Fibroblast of gingiva (primary cell): Measurements from ENCODE around the gene CCDC150.
"Not testable (repeated sequence)": the region's sequence is repeated elsewhere in the genome, so short reads cannot be mapped to it uniquely, and the experiment has no call there.

ENCODE experiments used
- DNase-seq: peaks from one replicate; pipeline ENCODE4 v3.0.0-alpha.2; 2011; ENCODE audit warnings: low read depth

CCDC150 gene

GRCh38 chr2:196712867-196713266 is 73.4 kb downstream of the CCDC150 start:
- no peak for DNase-seq

DNA sequence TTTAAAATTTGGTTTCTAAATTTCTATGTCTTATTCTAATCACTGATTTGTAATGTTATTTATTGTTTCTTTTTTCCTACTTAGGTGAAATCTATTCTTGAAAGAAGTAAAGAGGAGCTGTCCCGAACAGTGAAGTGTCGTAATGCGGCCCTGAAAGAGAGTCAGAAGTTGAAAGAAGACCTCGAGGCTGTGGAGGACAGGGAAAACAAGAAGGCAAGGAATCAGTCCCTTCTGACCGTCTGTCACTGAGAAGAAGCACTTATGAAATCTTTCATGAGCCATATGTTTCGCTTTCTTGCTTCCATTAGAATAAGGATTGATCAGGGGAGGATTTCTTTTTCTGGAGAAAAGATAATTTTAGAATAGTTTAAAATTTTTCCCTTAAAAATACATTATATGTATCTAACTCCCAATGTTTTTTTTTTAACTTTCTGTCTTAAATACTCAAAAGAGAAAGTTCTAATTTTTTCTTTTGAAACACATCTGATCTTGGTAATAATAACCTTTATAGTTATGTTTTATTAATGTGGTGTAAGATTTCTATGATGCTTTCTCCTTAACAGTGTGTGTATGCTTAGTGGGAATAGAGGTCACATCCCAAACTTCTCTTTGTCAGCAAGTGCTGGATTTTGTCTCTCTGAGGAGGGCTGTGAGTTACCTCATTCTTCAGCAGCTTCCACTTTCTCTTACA is 79.0 kb downstream of the CCDC150 start:
- no peak for DNase-seq

DNA sequence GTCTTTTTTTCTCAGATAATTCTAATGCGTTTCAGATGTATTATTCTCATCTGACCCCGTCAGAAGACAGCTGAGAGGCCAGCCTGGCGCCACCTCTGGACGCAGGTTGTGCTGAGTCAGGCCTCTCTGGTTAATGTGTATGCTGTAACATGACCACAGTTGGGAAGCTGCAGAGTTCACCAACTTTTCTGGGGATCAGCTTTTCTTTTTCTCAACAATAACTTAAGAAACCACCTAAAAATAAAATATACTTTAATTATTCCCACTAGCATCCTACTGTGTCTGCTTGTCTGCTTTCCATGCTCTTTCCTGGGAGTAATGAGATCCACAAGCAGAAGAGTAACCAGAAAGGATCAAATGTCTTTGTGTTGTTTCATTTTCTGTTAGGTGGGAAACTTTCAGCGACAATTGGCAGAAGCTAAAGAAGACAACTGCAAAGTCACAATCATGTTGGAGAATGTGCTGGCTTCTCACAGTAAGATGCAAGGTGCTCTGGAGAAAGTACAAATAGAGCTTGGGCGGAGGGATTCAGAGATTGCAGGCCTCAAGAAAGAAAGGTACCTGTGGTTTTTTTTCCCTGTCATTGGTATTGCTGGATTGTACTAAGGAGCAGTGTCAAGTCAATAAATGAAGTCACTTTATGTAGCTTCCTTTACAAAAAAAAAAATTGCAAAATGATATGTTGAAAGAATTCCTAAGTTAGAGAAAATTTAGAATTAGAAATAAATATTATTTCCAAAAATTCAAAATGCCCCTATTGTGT is 79.8 kb downstream of the CCDC150 start:
- DNase-seq: peak; percentile 86

- DNase-seq: no peak
Measured at GRCh38 chr2:196723571-196723970, 84.1 kb downstream of the CCDC150 start.

DNA sequence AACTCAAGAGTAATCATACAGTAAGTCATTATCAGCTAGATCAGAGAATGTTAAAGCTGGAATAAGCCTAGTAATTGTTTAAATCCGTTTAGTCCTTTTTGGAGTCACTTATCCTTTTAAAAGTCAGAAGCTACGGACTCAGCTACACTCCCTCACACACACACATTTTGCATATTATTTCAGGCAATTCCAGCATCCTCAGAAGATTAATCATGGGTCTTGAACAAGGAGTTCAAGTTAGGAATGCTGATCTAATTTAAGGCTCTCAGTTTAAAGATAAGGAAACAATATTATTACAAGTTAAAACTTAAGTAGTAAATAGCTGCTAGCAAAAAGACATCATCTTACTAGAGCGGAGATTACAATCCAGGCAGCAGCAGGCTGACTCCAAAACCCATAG is 85.7 kb downstream of the CCDC150 start:
- DNase-seq: no peak

DNA sequence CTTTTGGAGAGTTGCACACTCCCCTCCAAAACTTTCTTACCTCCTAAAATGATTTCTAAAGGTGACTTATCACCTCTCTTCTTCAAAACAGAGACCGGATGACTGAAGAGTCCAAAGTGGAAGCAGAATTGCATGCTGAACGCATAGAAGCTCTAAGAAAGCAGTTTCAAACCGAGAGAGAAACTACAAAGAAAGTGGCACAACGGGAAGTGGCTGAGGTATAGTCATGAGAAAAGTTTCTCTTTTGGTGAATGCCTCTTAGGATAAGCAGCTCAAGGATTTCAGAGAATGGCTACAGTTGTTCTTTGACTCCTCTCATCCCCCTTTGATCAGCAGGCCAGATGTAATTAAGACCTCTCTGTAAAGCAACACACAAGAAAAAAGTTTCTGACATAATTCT is 86.4 kb downstream of the CCDC150 start:
- no peak for DNase-seq

DNA sequence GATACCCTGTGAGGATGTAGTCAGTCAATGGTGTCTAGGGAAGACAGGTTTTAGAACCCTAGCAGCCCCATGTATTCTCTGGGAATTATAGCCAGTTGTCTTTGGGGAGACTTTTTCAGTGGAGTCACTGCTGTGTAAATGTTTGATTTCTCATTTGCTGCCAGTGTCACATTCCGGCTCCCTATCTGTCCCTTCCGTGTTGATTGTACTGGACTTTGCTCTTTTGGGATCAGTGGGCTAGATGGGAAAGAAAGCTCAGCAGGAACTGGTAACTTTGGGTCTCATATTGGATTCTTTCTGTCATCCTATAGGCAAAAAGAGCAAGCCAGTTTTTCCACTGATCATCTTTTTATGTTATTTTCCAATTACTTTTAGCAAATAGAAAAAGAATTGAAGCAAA is 89.9 kb downstream of the CCDC150 start:
- DNase-seq: no peak

DNA sequence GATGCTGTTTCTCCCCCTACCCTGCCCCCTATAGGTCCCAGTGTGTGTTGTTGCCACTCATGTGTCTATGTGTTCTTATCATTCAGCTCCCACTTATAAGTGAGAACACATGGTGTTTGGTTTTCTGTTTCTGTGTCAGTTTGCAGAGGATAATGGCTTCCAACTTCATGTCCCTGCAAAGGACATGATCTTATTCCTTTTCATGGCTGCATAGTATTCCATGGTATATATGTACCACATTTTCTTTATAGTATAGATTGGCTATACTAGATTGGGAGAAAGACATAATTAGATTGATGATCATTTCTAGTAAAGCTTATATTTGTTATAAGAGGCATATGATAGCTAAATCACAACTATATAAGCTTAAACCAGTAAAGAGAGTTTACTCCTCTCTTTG is 97.1 kb downstream of the CCDC150 start:
- DNase-seq: not testable (repeated sequence)

DNA sequence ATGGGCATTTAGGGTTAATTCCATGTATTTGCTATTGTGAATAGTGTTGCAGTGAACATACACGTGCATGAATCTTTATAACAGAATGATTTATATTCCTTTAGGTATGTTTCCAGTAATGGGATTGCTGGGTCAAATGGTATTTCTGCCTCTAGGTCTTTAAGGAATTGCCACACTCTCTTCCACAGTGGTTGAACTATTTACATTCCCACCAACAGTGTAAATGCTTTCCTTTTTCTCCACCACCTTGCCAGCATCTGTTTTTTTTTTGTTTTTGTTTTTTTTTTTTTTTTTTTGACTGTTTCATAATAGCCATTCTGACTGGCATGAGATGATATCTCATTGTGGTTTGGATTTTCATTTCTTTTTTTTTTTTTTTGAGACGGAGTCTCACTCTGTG is 97.5 kb downstream of the CCDC150 start:
- no peak for DNase-seq

DNA sequence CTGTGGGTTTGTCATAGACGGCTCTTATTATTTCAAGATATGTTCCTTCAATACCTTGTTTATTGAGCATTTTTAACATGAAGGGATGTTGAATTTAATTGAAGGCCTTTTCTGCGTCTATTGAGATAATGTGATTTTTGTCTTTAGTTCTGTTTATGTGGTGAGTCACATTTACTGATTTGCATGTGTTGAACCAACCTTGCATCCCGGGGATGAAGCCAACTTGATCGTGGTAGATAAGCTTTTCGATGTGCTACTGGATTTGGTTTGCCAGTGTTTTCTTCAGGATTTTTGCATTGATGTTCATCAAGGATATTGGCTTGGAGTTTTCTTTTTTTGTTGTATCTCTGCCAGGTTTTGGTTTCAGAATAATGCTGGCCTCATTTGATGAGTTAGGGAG is 99.5 kb downstream of the CCDC150 start:
- DNase-seq: no peak

DNA sequence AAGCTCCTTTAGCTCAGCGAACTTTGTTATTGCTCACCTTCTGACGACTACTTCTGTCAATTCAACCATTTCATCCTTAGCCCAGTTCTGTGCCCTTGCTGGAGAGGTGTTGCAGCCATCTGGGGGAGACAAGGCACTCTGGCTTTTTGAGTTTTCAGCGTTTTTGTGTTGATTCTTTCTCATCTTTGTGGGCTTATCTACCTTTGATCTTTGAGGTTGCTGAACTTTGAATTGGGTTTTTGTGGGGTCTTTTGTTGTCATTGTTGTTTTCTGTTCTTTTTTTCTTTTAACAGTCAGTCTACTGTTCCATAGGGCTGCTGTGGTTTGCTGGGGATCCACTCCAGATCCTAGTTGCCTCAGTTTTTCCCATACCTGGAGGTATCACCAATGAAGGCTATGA is 102.7 kb downstream of the CCDC150 start:
- no peak for DNase-seq

DNA sequence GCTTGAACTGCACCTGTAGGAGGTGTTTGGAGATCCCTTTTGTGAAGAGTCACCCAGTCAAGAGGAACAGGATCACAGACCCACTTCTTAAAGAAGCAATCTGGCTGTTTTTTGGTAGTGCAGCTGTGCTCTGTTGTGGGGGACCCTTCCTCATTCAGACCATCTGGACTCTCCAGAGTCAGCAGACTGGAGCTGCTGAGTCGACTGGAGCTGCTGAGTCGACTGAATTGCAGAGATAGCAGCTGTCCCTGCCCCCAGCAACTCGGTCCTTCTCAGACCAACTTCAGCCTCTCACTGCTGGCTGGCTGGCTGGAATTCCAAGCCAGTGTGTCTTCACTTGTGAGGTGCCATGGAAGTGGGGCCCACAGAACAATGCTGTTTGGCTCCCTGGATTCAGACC is 103.2 kb downstream of the CCDC150 start:
- no peak for DNase-seq

- no peak for DNase-seq
Measured at GRCh38 chr2:196743165-196743564, 103.7 kb downstream of the CCDC150 start.

DNA sequence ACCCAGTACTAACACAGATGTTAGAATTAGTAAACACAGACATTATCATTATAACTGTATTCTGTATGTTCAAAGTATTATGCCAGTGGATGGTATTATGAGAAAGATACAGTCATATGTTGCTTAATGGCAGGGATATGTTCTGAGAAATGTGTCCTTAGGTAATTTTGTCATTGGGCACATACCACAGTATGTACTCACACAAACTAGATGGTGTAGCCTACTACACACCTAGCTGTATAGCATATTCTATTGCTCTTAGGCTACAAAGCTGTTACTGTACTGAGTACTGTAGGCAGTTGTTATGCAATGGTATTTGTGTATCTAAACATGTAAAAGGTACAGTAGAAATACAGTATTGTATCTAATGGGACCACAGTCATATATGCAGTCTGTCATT is 106.2 kb downstream of the CCDC150 start:
- DNase-seq: no peak

- no peak for DNase-seq
Measured at GRCh38 chr2:196747400-196747799, 107.9 kb downstream of the CCDC150 start.

DNA sequence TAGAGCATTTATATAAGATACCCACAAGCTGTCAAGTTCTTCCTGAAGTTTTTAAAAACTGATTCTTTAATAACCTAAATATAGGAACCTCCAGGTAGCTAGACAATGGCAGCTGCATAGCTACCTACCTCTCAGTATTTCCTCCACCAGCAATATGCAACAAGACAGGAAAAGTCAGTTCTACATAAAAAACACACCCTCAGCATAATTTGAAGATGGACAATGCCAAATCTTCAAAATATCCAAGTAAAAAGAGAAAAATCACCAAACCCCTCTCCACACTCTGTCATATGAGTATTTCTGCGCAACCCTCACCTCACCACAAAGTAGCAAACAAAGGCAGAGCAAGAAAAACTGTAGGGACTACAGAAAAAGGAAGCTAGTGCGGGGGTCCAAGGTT is 108.6 kb downstream of the CCDC150 start:
- DNase-seq: no peak

DNA sequence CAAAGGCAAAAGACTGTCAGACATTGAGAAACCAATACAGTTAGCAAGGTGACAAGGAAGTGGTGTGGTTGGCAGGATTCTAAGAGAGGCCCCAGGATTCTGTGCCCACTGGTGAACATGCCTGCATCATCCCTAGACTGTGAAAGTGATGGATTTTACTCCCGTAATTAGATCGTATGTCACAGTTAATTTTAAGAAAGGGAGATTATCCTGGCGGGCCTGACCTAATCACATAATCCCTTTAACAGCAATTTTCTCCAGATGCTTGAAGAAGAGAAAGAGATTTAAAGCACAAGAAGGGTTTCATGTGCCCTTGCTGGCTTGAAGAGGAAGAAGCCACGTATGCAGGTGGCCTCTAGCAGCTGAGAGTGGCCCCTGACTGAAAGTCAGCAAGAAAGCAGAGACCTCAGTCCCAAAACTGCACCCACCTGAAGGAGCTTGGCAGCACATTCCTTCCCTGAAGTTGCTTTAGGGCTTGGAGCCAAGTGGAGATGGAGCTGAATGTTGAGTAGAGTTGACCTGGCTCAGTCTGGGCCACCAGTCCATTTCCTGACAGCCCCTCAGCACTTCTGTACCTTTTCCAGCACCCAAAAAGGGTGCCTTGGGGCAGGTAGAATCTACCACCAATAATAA is 110.9 kb downstream of the CCDC150 start:
- DNase-seq: no peak

DNA sequence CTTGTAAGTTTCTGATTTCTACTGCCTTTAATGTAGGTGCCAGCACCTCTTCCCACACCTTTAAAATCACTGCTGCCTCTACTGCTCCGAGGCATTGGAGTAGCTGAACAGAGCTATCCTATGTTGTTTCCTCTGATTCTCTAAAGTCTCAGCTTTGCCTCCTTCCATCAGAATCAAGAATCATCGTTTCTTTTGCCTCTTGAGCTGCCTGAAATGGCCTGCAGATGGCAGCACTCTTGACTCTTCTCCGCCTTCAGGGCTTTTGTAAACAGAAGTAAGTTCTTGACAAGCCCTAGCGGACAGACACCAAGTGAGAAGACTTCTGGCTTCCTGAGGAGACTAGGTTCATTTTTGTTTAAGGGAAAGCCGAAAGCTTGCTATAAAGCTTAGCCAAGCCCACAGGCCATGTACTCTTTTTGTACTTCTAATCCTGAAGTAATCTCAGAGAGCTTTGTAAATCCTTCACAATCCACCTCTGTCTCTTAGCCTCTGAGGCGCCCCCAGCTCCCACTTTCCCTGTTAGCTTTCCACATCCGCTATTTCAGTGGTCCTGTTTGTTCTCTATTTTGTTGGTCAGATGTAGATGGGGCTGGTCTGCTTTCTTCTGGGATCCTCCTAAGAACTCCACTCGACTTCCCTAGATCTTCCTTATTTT is 111.6 kb downstream of the CCDC150 start:
- peak; percentile 68 for DNase-seq

DNA sequence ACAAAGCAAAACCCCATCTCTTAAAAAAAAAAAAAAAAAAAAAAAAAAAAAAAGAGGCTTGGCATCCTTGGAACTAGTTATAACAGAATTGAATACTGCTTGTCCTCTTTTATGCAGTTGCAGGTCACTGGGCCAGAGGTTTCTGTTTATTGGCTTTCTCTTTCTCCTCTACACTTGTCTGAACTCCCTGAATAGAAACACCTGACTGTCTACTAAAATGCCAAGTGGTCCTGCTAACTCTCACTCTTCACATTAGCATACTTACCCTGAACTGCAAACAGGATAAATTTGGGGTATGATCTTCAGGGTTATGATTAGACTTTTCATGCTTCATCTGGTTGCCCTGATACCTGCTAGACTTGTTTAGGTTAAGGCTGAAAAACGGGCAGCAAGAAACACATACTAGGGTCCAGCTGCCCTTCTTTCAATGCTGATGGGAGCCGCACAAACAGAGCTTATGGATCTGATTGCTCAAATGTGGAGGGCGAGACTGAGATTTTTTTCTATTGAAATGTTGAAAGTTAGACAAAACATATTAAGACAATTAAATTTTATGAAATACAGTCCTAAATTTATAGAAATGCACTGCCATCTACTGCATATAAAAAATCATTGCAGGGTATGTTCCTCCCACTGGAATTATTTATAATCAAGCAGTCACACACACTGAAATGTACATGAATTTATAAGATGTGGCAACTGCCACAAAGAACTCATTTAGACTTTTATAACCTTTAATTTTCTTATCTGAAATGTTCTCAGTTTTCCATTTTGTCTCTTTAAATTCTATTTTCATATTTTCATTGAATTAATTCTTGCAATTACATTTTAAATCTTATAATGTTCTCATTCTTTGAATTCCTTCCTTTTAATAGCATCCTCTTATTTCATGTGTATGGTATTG is 119.2 kb downstream of the CCDC150 start:
- peak; percentile 44 for DNase-seq

GRCh38 chr2:196759378-196759706 is 119.8 kb downstream of the CCDC150 start:
- peak; percentile 16 for DNase-seq

DNA sequence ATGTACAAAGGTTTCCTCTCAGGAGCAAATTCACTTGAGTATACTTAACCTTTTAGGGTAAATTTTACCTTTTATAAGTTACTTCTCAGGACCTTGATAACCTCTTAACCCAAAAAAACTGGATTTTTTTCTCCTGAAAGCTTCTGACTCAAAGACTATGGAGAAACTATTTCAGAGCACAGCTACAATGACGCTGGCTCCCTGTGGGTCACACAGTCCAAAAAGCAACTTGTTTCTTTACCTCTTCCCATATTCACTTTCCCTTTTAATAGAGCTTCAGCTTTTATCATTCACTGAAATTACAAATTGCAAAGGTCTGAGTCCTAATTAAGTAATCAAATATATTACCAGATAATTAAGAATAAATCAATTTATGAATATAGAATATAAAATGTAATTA is 127.6 kb downstream of the CCDC150 start:
- DNase-seq: no peak
